OCI-LY7 (cell line): ENCODE data around the gene SAMM50. TPM values are rescaled to one million over a fixed set of nuclear protein-coding genes. Genes with fewer than 3 reads are reported as not detected.

Experiments
- BruUV-seq: library from RNA; stranded (reverse); fragments of 400-500 nt; replicated peaks from 2 replicates; lab custom pipeline; 2021; lab: Mats Ljungman, UMichigan
- CTCF ChIA-PET: fragments of 300-600 bp; sonication (Branson Sonifier 250); formaldehyde crosslinking; loops from one replicate; lab custom pipeline; 2022; ENCODE audit warnings: antibody characterized with exemption; ENCODE audit not compliant: unreplicated experiment; lab: Charles Lee
- POLR2A ChIA-PET: fragments of 300-600 bp; sonication (Branson Sonifier 250); formaldehyde crosslinking; loops from one replicate; lab custom pipeline; 2022; ENCODE audit warnings: antibody characterized with exemption; lab: Charles Lee
- DNase-seq: peaks from one replicate; pipeline ENCODE4 v3.0.0-alpha.2; 2015; ENCODE audit warnings: low spot score
- H2AFZ ChIP-seq: fragments of 200-600 bp; sonication (generic), shearing (Covaris generic); 2 replicates; pipeline ENCODE4 v1.6.1; 2014; ENCODE audit warnings: mild to moderate bottlenecking, antibody characterized with exemption, low read length, moderate library complexity
- H3K27ac ChIP-seq: fragments of 200-600 bp; sonication (generic); 2 replicates; pipeline ENCODE4 v1.5.1; 2014; ENCODE audit warnings: mixed run types, low read depth, mild to moderate bottlenecking, moderate library complexity, low read length, inconsistent platforms; ENCODE audit not compliant: poor library complexity, severe bottlenecking
- H3K36me3 ChIP-seq: fragments of 200-600 bp; sonication (generic); 2 replicates; pipeline ENCODE4 v1.6.1; 2014; ENCODE audit warnings: mild to moderate bottlenecking, antibody characterized with exemption, low read length, moderate library complexity, mixed read lengths; ENCODE audit not compliant: insufficient read depth
- H3K4me1 ChIP-seq: fragments of 200-600 bp; sonication (generic); 2 replicates; pipeline ENCODE4 v1.5.1; 2014; ENCODE audit warnings: mild to moderate bottlenecking, low read length; ENCODE audit not compliant: insufficient read depth, poor library complexity, severe bottlenecking
- H3K4me2 ChIP-seq: fragments of 200-600 bp; sonication (generic); 2 replicates; pipeline ENCODE4 v1.6.1; 2014; ENCODE audit warnings: mild to moderate bottlenecking, low read length
- H3K4me3 ChIP-seq: fragments of 200-600 bp; sonication (generic); 2 replicates; pipeline ENCODE4 v1.5.1; 2014; ENCODE audit warnings: mild to moderate bottlenecking, low read depth, low read length; ENCODE audit not compliant: poor library complexity, severe bottlenecking
- H3K79me2 ChIP-seq: fragments of 200-600 bp; sonication (generic); 2 replicates; pipeline ENCODE4 v1.6.1; 2016; ENCODE audit warnings: low read depth, mild to moderate bottlenecking, low read length, moderate library complexity, mixed read lengths; ENCODE audit not compliant: insufficient read depth
- H3K9me2 ChIP-seq: fragments of 200-600 bp; sonication (generic); 2 replicates; pipeline ENCODE4 v1.6.1; 2016; ENCODE audit warnings: mild to moderate bottlenecking, low read length, mixed read lengths; ENCODE audit not compliant: insufficient read depth
- H3K9me3 ChIP-seq: fragments of 200-600 bp; sonication (generic); 2 replicates; pipeline ENCODE4 v1.6.1; 2014; ENCODE audit warnings: mild to moderate bottlenecking, mixed run types, low read length, mixed read lengths
- H4K20me1 ChIP-seq: fragments of 200-600 bp; sonication (generic); 2 replicates; pipeline ENCODE4 v1.6.1; 2014; ENCODE audit warnings: mild to moderate bottlenecking, antibody characterized with exemption, low read length, moderate library complexity, mixed read lengths; ENCODE audit not compliant: insufficient read depth
- EZH2phosphoT487 ChIP-seq: fragments of 200-600 bp; sonication (generic); IDR thresholded peaks from 2 replicates; pipeline ENCODE4 v1.6.1; 2018; ENCODE audit warnings: low read depth, borderline replicate concordance, mild to moderate bottlenecking, mixed run types, antibody characterized with exemption, low read length, moderate library complexity, mixed read lengths
- intact Hi-C: fragments of 100-400 bp; cut with micrococcal nuclease; formaldehyde crosslinking; loops from one replicate; pipeline ENCODE4 v1.10.0; 2022; ENCODE audit not compliant: unreplicated experiment
- total RNA-seq, 2 experiments: library from RNA; depleted of rRNA in 1 of 2; stranded (reverse); fragments of >200 nt in 1 of 2; shearing (Covaris generic) in 1 of 2; gene quantifications; 2 replicates each; pipeline ENCODE4 v1.2.3, GENCODE V29; 2014 to 2022
- TF ChIP-seq, protein P1 (sequence below): fragments of 200-600 bp; sonication (generic); conservative IDR thresholded peaks from 2 replicates; pipeline ENCODE4 v1.5.1; 2014; ENCODE audit warnings: mild to moderate bottlenecking, antibody characterized with exemption, low read length, moderate library complexity, mixed read lengths

SAMM50 gene
- total RNA-seq, 2 experiments from 2014 or later = 34.6 to 72.9 TPM

DNA sequence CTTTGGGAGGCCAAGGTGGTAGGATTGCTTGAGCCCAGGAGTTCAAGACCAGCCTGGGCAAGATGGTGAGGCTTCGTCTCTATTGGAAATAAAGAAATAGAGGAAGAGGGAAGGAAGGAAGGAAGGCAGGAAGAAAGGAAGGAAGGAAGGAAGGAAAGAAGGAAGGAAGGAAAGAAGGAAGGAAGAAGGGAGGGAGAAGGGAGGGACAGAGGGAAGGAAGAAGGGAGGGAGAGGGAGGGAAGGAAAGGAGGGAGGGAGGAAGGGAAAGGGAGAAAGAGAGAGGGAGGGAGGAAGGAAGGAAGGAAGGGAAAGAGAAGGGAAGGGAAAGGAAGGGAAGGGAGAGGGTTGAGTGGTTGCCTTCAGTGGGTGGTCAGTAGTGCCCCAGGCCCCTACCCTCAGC is 45.5 kb upstream of the SAMM50 start:
- Histone ChIP-seq H3K4me2 (no peak overlapping the region), H3K79me2 (no peaks in the 10 kb centered on the region), H3K9me2 (no peaks in the 10 kb centered on the region), H3K27ac (no peak overlapping the region), H4K20me1 (no peaks in the 10 kb centered on the region), H3K9me3 (no peaks in the 10 kb centered on the region), H3K4me1 (no peaks in the 10 kb centered on the region), H3K4me3 (no peak overlapping the region), H2AFZ (no peak overlapping the region), H3K36me3 (no peaks in the 10 kb centered on the region)
- intact Hi-C loops = no loop called here
- TF ChIP-seq EZH2phosphoT487 = no peak
- TF ChIP-seq, protein P1, sequence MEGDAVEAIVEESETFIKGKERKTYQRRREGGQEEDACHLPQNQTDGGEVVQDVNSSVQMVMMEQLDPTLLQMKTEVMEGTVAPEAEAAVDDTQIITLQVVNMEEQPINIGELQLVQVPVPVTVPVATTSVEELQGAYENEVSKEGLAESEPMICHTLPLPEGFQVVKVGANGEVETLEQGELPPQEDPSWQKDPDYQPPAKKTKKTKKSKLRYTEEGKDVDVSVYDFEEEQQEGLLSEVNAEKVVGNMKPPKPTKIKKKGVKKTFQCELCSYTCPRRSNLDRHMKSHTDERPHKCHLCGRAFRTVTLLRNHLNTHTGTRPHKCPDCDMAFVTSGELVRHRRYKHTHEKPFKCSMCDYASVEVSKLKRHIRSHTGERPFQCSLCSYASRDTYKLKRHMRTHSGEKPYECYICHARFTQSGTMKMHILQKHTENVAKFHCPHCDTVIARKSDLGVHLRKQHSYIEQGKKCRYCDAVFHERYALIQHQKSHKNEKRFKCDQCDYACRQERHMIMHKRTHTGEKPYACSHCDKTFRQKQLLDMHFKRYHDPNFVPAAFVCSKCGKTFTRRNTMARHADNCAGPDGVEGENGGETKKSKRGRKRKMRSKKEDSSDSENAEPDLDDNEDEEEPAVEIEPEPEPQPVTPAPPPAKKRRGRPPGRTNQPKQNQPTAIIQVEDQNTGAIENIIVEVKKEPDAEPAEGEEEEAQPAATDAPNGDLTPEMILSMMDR = no peak
- CTCF ChIA-PET = no interaction called here
- no peak for DNase-seq
- POLR2A ChIA-PET = no interaction called here
- BruUV-seq = no TSS peak

DNA sequence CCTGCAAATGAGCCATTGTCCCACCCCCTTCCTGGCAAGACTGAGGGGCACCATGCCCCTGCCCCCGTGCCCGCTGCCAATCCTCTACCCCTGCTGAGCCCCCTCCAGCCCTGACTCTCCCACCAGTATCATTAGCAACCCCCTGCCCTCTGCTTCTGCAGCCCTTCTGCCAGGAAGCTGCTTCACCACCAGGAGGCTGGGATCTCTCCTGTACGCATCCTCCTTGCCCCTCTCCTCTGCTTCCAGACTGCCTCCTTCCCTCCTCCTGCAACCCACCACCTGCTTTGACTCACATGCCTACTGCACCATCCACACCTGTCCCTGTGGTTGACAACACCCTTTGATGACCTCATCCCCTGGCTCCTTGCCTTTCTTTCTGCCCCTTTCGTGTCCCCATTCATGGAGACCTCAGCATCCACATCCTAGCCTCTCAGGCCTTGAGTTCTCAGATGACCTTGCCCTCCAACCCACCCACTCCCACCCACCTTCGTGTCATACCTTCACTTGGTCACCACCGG is 45.0 kb upstream of the SAMM50 start:
- intact Hi-C loops = no loop called here

DNA sequence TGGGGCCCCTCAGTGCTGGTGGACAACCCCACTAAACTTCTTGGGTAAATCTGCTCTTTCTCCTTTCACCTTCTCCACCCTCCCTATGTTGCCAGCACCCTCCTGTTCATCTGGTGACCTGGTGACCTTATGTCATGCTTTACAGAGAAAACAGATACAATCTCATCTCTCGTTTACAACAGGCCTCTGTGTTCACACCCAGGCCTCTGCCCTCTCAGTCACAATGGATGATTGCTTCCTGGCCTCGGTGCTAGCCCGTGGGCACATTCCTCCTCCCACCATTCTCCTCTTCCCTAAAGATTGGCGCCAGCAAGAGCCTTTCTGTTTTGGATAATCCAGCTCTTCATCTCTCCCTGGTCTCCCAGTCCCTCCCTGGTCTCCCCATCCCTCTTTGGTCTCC is 43.9 kb upstream of the SAMM50 start:
- BruUV-seq = no TSS peak
- TF ChIP-seq, protein P1 = no peak
- no peak for TF ChIP-seq EZH2phosphoT487
- no peaks in the 10 kb centered on the region for H3K9me2 ChIP-seq
- no peak overlapping the region for H3K4me2 ChIP-seq
- H4K20me1 ChIP-seq = no peaks in the 10 kb centered on the region
- H3K36me3 ChIP-seq = no peaks in the 10 kb centered on the region
- ChIA-PET POLR2A (no interaction called here), CTCF (no interaction called here)
- H2AFZ ChIP-seq = no peak overlapping the region
- H3K27ac ChIP-seq = no peak overlapping the region
- H3K4me1 ChIP-seq = no peaks in the 10 kb centered on the region
- H3K79me2 ChIP-seq = no peaks in the 10 kb centered on the region
- no peak for DNase-seq
- no peaks in the 10 kb centered on the region for H3K9me3 ChIP-seq
- intact Hi-C loops = no loop called here
- H3K4me3 ChIP-seq = no peak overlapping the region

More for the DNA sequence above, 45.0 kb upstream of the SAMM50 start:
- H3K9me2 ChIP-seq = no peaks in the 10 kb centered on the region
- no peak overlapping the region for H2AFZ ChIP-seq
- H3K4me3 ChIP-seq = no peak overlapping the region
- H3K27ac ChIP-seq = no peak overlapping the region
- H3K79me2 ChIP-seq = no peaks in the 10 kb centered on the region
- TF ChIP-seq, protein P1 = no peak
- TF ChIP-seq EZH2phosphoT487 = no peak
- no peaks in the 10 kb centered on the region for H3K36me3 ChIP-seq
- CTCF ChIA-PET = no interaction called here
- BruUV-seq = no TSS peak
- H3K9me3 ChIP-seq = no peaks in the 10 kb centered on the region
- no peak for DNase-seq
- no peaks in the 10 kb centered on the region for H3K4me1 ChIP-seq
- POLR2A ChIA-PET = no interaction called here
- no peaks in the 10 kb centered on the region for H4K20me1 ChIP-seq
- H3K4me2 ChIP-seq = no peak overlapping the region
